NCI-H1092 (cell line): ENCODE data around the gene CKB.
A peak's percentile ranks its signal among the peaks of the same experiment; 100 is the strongest.
"Not testable (repeated sequence)": the region's sequence is repeated elsewhere in the genome, so short reads cannot be mapped to it uniquely, and the experiment has no call there.

Source experiments
- DNase-seq: peaks from one replicate; lab custom pipeline; 2025; lab: John Stamatoyannopoulos, UW

Gene CKB

GRCh38 chr14:103526247-103526913 is 3.8 kb upstream of the CKB start:
- no peak for DNase-seq

DNA sequence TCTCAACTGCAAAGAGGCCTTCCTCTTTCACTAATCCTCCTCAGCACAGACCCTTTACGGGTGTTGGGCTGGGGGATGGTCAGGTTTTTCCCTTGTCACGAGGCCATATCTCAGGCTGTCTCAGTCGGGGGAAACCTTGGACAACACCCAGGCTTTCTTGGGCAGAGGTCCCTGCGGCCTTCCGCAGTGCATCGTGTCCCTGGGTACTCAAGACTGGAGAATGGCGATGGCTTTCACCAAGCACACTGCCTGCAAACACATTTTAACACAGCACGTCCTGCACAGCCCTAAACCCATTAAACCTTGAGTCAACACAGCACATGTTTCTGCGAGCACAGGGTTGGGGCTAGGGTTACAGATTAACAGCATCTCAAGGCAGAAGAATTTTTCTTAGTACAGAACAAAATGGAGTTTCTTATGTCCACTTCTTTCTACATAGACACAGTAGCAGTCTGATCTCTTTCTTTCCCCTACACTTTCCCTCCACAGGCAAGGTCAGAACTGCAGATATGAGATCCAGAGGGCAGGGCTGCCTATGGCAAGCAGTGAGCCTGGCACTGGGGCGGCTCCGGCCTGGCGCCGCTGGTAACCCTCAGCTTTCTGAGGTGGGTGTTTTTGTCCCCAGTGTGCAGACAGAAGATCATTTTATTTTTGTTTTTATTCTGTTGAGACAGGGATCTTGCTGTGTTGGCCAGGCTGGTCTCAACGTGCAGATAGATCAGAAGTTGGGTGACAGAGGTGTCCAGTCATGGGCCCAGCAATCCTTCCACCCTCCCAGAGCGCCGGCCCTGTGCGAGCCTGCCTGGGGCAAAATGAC is 3.0 kb upstream of the CKB start:
- DNase-seq = not testable (repeated sequence)

- DNase-seq = no peak
Observed at GRCh38 chr14:103524002-103524935, 1.6 kb upstream of the CKB start.

DNA sequence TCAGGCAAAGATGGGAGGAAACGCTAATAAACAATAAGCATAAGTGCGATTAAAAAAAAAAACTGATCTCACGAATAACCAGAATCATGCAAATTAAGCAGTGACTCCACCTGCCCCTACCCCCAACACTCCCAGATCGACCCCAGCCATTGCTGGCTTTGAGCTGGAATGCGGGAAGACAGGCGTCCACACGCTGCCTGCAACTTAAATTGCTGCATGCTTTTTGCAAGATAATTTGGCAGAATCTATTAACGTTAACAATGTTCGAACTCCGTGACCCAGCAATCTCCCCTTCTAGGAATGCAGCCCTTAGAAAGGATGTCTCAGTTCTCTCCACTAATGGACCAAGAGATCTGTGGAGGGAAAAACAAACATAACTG is 935 bp upstream of the CKB start:
- no peak for DNase-seq

GRCh38 chr14:103521951-103522563 is 573 bp downstream of the CKB start:
- DNase-seq = peak; percentile 40

DNA sequence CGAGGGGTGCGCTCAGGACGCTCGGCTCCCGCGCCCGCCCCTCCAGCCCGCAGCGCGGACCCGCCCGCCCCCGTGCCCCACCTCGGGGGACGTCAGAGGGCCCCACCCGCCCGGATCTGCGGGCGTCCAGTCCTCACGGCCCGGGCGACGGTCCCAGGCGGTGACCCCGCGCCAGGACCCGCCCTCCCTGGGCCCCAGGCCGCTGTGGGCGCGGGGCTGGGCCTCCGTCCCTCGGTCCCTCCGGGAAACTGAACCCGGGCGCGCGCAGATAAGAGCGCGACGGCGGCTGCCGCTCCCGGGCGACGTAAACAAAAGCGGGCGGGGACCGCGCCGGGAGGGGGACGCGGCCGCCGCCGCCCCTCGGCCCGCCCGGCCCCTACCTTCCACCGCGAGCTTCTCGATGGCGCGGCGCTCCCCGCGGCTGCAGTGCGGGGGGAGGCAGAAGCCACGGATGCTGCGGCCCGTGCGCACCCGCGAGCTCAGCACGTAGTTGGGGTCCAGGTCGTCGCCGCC is 1.1 kb downstream of the CKB start:
- no peak for DNase-seq

GRCh38 chr14:103520657-103521437 is 1.8 kb downstream of the CKB start:
- peak; percentile 73 for DNase-seq

DNA sequence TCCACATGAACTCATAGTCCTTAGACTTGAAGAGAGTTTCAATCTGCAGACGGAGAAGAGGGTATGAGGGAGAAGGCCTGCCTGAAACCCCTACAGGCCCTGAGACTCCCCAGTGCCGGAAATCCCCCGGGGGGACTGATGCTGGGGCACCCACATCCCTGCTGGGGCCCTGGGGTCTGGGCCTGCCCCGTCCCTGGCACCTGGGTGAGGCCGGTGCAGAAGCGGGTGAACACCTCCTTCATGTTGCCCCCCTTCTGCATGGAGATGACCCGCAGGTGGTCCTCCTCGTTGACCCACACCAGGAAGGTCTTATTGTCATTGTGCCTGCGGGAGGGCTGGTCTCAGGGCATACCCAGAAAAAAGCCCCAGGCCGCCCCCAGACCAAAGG is 2.4 kb downstream of the CKB start:
- no peak for DNase-seq

GRCh38 chr14:103519837-103520212 is 2.8 kb downstream of the CKB start:
- no peak for DNase-seq

- DNase-seq = no peak
Observed at GRCh38 chr14:103519043-103519836, 3.4 kb downstream of the CKB start.

- peak; percentile 59 for DNase-seq
Observed at GRCh38 chr14:103518422-103519042, 4.1 kb downstream of the CKB start.

DNA sequence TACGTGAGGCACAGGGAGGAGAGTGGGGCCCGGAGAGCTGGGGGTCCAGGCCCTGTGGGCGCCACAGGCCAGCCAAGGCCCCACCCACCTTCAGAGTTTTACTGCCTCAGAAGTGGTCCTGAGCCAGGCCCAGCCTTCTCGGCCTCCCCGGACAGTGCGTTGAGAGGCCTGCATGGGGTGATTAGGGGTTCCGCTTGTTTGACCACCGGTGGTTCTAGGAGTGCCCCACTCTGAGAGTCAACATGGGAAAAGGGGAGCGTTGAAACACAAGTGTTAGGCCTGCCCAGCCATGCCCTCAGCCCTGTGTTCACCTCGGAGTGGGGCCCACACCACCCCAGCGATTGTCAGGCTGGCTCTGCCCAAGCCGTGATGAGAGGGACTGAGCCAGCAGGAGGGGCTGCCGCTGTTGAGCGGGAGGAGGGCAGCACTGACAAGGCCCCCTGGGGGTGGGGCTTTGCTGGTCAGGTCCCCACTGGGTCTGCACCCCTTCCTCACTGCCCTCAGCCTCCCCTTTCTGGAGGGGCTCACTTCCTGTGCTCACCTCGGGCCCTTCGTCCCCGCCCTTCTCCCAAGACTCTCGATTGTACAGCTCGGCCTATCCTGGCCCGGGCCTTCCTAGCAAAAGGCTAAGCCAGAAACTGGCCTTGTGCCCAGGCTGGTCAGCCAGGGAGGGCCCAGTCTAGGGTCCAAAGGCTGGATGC is 4.8 kb downstream of the CKB start:
- no peak for DNase-seq

- no peak for DNase-seq
Observed at GRCh38 chr14:103517174-103517566, 5.5 kb downstream of the CKB start.

DNA sequence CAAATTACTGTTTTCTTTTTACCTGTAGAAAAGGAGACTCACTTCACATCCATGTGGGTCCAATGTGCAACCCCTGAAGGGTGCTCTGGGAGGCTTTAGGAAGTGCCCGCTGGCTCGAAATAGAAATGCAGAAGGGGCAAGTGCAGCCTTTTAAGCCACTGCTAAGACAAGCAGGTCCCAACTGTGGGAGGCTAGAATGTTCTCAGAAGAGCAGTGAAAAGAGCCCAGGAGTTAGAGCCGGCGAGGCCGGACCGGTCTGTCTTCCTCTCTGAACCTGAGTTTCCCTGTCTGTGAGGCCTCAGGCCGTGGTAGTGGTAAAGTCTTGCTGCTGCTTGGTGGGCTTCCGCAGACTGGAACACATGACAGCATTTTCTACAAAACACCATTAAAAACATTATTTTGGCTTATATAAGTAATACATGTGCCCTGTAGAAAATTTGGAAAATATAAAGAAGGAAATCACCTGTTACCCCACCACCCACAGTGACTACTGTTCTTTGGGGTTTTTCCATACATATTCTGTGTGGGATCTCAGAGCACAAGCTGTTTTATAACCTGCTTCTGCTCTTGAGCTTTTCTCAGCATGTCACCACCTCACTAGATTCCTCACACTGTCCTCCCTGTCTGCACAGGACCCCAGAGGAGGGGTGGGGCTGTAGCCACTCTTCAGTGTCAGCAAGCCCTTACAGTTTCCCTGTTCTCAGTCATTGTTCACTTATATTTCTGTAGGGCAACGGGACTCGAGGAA is 6.0 kb downstream of the CKB start:
- no peak for DNase-seq

DNA sequence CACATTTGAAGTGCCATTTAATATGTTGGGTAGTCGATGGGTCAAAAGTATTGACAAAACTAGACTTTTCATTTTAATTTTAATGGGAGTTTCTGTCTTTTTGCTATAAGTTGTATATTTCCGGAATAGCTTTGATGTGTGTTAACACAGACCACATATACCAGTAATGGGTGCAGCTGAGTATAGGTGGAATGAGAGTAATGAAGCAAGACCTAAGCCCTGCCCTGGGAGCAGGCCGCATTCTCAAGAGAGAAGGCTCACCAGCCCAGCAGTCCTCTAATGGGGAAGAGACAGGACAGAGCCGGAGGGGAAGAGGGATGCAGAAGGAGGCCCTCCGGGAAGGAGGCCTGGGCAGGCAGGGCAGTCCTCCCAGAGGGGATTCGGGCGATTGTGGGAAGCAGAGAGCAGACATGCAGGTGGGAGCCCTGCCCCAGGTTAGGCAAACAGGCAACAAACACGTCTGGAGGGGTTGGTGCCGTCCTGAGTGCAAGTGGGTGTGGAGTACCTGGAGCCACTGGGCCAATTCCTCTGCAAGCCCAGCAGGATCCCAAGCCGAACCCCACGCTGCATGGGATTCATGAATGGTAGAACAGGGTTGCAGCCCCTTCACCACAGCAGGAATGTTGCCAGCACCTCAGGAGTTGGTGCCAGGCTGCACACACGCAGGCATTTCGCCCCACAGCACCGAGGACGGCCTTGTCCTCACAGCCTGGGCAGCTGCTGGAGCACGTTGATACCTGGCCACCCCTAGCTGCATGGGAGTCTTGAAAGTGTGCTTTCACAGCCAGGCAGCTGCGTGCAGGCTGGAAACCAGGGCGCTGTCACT is 7.8 kb downstream of the CKB start:
- no peak for DNase-seq

DNA sequence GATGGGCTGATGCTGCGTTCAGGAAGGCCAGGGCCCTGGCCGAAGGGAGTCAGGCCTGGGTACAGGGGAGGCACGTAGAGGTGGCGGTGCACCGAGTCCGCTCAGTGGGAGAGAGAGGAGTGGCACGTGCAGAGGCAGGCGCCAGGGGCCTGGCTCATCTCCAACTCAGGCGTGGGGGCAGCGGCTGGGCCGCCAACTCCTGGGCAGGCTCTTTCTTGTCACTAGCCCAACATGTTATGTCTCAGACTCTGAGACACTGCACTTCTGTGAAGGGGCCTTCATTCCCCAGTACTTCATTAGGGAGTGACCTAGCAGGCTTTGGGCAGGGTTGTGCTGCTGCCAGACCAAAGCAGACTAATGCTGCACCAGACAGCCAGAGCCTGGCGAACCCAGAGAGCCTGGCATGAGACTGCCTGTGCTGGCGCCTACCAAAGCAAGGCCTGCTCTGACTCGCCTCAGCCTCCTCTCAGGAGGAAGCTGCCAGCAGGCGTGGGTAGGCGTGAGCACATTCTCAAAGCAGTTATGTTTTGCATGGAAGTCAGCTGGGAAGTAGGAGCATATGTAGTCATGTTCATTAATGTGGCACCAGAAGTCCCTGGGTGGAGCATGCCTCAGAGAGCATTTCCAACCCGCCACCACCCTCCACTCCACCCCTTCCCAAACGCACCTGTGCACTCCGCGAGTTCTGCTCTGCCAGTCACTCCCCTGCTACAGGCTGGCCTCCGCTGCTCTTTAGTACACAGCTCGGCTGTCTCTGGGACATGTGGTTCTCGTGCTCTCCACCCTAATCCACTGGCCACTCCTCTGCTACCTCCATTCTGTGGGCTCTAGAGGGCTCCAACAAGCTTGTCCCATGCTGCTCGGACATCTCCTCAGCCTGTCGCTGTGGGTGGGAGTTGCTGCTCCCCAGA is 9.7 kb downstream of the CKB start:
- DNase-seq = peak; percentile 62
